Left kidney (tissue), 1 donor: ENCODE results near the gene LAPTM5. TPM values are rescaled to one million over a fixed set of nuclear protein-coding genes. Genes with fewer than 3 reads are reported as not detected.

Experiments used
- polyA plus RNA-seq: library from polyadenylated mRNA; unstranded; fragments of 120-200 nt; gene quantifications from one replicate; pipeline ENCODE4 v1.2.1, GENCODE V29; 2013; ENCODE audit not compliant: insufficient read length

Gene LAPTM5
- polyA plus RNA-seq, 1 donor = 12.7 TPM

Other genes starting within 250 kb of the LAPTM5 start
- 0.23 TPM for gene MATN1, start 34.2 kb downstream of the LAPTM5 start, polyA plus RNA-seq
- gene SDC3, start 151.0 kb upstream of the LAPTM5 start, polyA plus RNA-seq = 24.8 TPM